ENCODE results near the gene PCBP3. TPM values are rescaled to one million over a fixed set of nuclear protein-coding genes. Genes with fewer than 3 reads are reported as not detected.

The PCBP3 gene
- total RNA-seq, 1 experiment from 2014 or later: not detected

GRCh38 chr21:45801129-45801964, 157.8 kb downstream of the PCBP3 start:
- H3K4me1 ChIP-seq (ENCODE audit: control insufficient read depth, insufficient read depth, low read length): no peaks in the 10 kb centered on the region
- ChIA-PET POLR2A (no interaction called here), CTCF (no interaction called here)
- ATAC-seq (no peak), DNase-seq (ENCODE audit: low read depth, low spot score) (no peak)
- no peaks in the 10 kb centered on the region for H3K36me3 ChIP-seq (ENCODE audit: control insufficient read depth, insufficient read depth, low read length)
- no peaks in the 10 kb centered on the region for H3K9me3 ChIP-seq (ENCODE audit: control insufficient read depth, insufficient read depth, low read depth, low read length)
- H3K4me3 ChIP-seq (ENCODE audit: low read depth in 2 of 2, low read length in 2 of 2): no peak overlapping the region
- in situ Hi-C loops (cut with HindIII; ENCODE audit: low pct_unique_long_range_greater_than_20kb, low sequenced_read_pairs) (no loop called here), intact Hi-C loops (cut with micrococcal nuclease; ENCODE audit: unreplicated experiment) (no loop called here)
- no TSS peak for BruUV-seq (replicated peaks)
- TF ChIP-seq REST (IDR thresholded peaks at IDR 0.05; ENCODE audit: insufficient read depth in 1 of 2, low read depth in 2 of 2, low read length in 1 of 2) (no peak), TCF7L2 (IDR thresholded peaks at IDR 0.05; ENCODE audit: low read depth, low read length) (no peak), SIN3A (IDR thresholded peaks at IDR 0.05; ENCODE audit: borderline replicate concordance, insufficient read depth, low read depth, low read length) (no peak), POLR2AphosphoS5 (IDR thresholded peaks at IDR 0.05; ENCODE audit: low read depth, low read length) (no peak), CTCF (IDR thresholded peaks at IDR 0.05) (no peak)
- H3K27ac ChIP-seq (ENCODE audit: low read length): no peak overlapping the region
- H3K27me3 ChIP-seq (ENCODE audit: control insufficient read depth, insufficient read depth, low read length): no peaks in the 10 kb centered on the region

- H3K36me3 ChIP-seq (ENCODE audit: control insufficient read depth, insufficient read depth, low read length): no peaks in the 10 kb centered on the region
- H3K9me3 ChIP-seq (ENCODE audit: control insufficient read depth, insufficient read depth, low read depth, low read length): no peaks in the 10 kb centered on the region
- no peak overlapping the region for H3K27ac ChIP-seq (ENCODE audit: low read length)
- TF ChIP-seq SIN3A (IDR thresholded peaks at IDR 0.05; ENCODE audit: borderline replicate concordance, insufficient read depth, low read depth, low read length): no peak
- no peak for TF ChIP-seq POLR2AphosphoS5 (IDR thresholded peaks at IDR 0.05; ENCODE audit: low read depth, low read length)
- no peak for TF ChIP-seq TCF7L2 (IDR thresholded peaks at IDR 0.05; ENCODE audit: low read depth, low read length)
- no peak for TF ChIP-seq CTCF (IDR thresholded peaks at IDR 0.05)
- no peak for TF ChIP-seq REST (IDR thresholded peaks at IDR 0.05; ENCODE audit: insufficient read depth in 1 of 2, low read depth in 2 of 2, low read length in 1 of 2)
- DNase-seq (ENCODE audit: low read depth, low spot score): no peak
- H3K4me3 ChIP-seq (ENCODE audit: low read depth in 2 of 2, low read length in 2 of 2): no peak overlapping the region
- no TSS peak for BruUV-seq (replicated peaks)
- intact Hi-C loops (cut with micrococcal nuclease; ENCODE audit: unreplicated experiment) (no loop called here), in situ Hi-C loops (cut with HindIII; ENCODE audit: low pct_unique_long_range_greater_than_20kb, low sequenced_read_pairs) (no loop called here)
- H3K27me3 ChIP-seq (ENCODE audit: control insufficient read depth, insufficient read depth, low read length): no peaks in the 10 kb centered on the region
- ATAC-seq: no peak
- POLR2A ChIA-PET: no interaction called here
- no peaks in the 10 kb centered on the region for H3K4me1 ChIP-seq (ENCODE audit: control insufficient read depth, insufficient read depth, low read length)
- CTCF ChIA-PET: no interaction called here
Observed at GRCh38 chr21:45801989-45802388, 158.5 kb downstream of the PCBP3 start.

Data from Panc1 (cell line).